GM12878 (cell line): ENCODE results near the gene ZNF684. TPM values are rescaled to one million over a fixed set of nuclear protein-coding genes. Genes with fewer than 3 reads are reported as not detected.

ENCODE experiments used
- ATAC-seq: fragments of 200-7000 bp; cut with Tn5 transposase; 3 replicates; pipeline ENCODE4 v1.9.1; 2020; ENCODE audit warnings: mild to moderate bottlenecking, moderate library complexity
- BruUV-seq: library from RNA; stranded (reverse); fragments of 400-500 nt; replicated peaks from 2 replicates; lab custom pipeline; 2021; lab: Mats Ljungman, UMichigan
- CTCF ChIA-PET: fragments of 300-600 bp; sonication (Branson Sonifier 250); formaldehyde crosslinking; extraction: SDS; loops from one replicate; lab custom pipeline; 2021; ENCODE audit warnings: inconsistent platforms; lab: Yijun Ruan, JAX
- POLR2A ChIA-PET: fragments of 350-600 bp; formaldehyde crosslinking; extraction: SDS; loops from one replicate; lab custom pipeline; 2021; ENCODE audit warnings: inconsistent platforms; lab: Charles Lee
- RAD21 ChIA-PET: fragments of 300-600 bp; sonication (Branson Sonifier 250); formaldehyde crosslinking; loops from one replicate; lab custom pipeline; 2023; ENCODE audit warnings: antibody characterized with exemption; ENCODE audit not compliant: unreplicated experiment; lab: Charles Lee
- SMC1A ChIA-PET: fragments of 300-600 bp; sonication (Branson Sonifier 250); formaldehyde crosslinking; loops from one replicate; lab custom pipeline; 2023; ENCODE audit not compliant: unreplicated experiment, uncharacterized antibody; lab: Charles Lee
- DNase-seq: peaks from one replicate; pipeline ENCODE4 v3.0.0-alpha.2; 2011; ENCODE audit warnings: low read depth, low spot score
- FAIRE-seq: peaks from 3 replicates; lab custom pipeline; 2011; peaks lifted over from hg19 to GRCh38; lab: Jason Lieb, UNC
- H2AFZ ChIP-seq: 2 replicates; pipeline ENCODE4 v1.6.0; 2011; ENCODE audit warnings: low read depth, low read length, control low read depth; ENCODE audit not compliant: control insufficient read depth
- H3K27ac ChIP-seq: 2 replicates; pipeline ENCODE4 v1.5.1; 2011; ENCODE audit warnings: control low read depth; ENCODE audit not compliant: control insufficient read depth, insufficient read depth
- H3K27me3 ChIP-seq, 2 experiments: replicated peaks in 1 of 2; 2 replicates each; pipeline versions ENCODE4 v1.6.0 to v1.6.1; 2011; ENCODE audit warnings: low read length in 1 of 2; ENCODE audit not compliant: control insufficient read depth in 2 of 2, insufficient read depth in 2 of 2
- H3K36me3 ChIP-seq, 2 experiments: 2 replicates each; pipeline ENCODE4 v1.5.1; 2011; ENCODE audit warnings: low read length in 1 of 2; ENCODE audit not compliant: control insufficient read depth in 2 of 2, insufficient read depth in 2 of 2
- H3K4me1 ChIP-seq: 2 replicates; pipeline ENCODE4 v1.6.1; 2011; ENCODE audit warnings: mild to moderate bottlenecking, low read length, moderate library complexity, mixed read lengths; ENCODE audit not compliant: control insufficient read depth, insufficient read depth
- H3K4me2 ChIP-seq: 2 replicates; pipeline ENCODE4 v1.6.0; 2011; ENCODE audit warnings: control low read depth; ENCODE audit not compliant: control insufficient read depth, insufficient read depth
- H3K4me3 ChIP-seq: fragments of 200-600 bp; sonication (generic); 2 replicates; pipeline ENCODE4 v1.5.1; 2016
- H3K79me2 ChIP-seq: 2 replicates; pipeline ENCODE4 v1.6.0; 2011; ENCODE audit warnings: low read length; ENCODE audit not compliant: control insufficient read depth, insufficient read depth
- H3K9ac ChIP-seq: 2 replicates; pipeline ENCODE4 v1.8.0; 2011; ENCODE audit warnings: low read length, control low read depth, mixed read lengths; ENCODE audit not compliant: control insufficient read depth, insufficient read depth
- H3K9me3 ChIP-seq: replicated peaks from 3 replicates; pipeline ENCODE4 v1.5.1; 2011; ENCODE audit warnings: mild to moderate bottlenecking, low read length; ENCODE audit not compliant: control insufficient read depth, insufficient read depth
- H4K20me1 ChIP-seq: 2 replicates; pipeline ENCODE4 v1.6.0; 2011; ENCODE audit not compliant: control insufficient read depth, insufficient read depth
- CHD4 ChIP-seq: fragments of 200-600 bp; sonication (generic); IDR thresholded peaks from 2 replicates; pipeline ENCODE4 v1.6.1; 2016; ENCODE audit warnings: mild to moderate bottlenecking
- KDM1A ChIP-seq: fragments of 200-600 bp; sonication (generic); IDR thresholded peaks from 2 replicates; pipeline ENCODE4 v1.6.1; 2016; ENCODE audit warnings: borderline replicate concordance
- MEF2B ChIP-seq: fragments of 450-650 bp; IDR thresholded peaks from 2 replicates; pipeline ENCODE4 v1.6.1; 2018; ENCODE audit warnings: mild to moderate bottlenecking, moderate library complexity; ENCODE audit not compliant: partially characterized antibody, poor library complexity, severe bottlenecking
- RAD21 ChIP-seq: IDR thresholded peaks from 2 replicates; pipeline ENCODE4 v1.6.1; 2011; ENCODE audit warnings: mild to moderate bottlenecking, low read depth, low read length, moderate library complexity; ENCODE audit not compliant: insufficient read depth
- RUNX3 ChIP-seq: IDR thresholded peaks from 2 replicates; pipeline ENCODE4 v1.6.1; 2012; ENCODE audit warnings: low read length, inconsistent platforms
- SIN3A ChIP-seq: IDR thresholded peaks from 2 replicates; pipeline ENCODE4 v1.6.1; 2012; ENCODE audit warnings: low read depth, low read length, improper control_type of control experiment
- SMC3 ChIP-seq: IDR thresholded peaks from 2 replicates; pipeline ENCODE4 v1.6.1; 2011; ENCODE audit warnings: low read length, improper control_type of control experiment, borderline replicate concordance
- SRF ChIP-seq, 2 experiments: IDR thresholded peaks; 2 replicates each; pipeline ENCODE4 v1.6.1; 2011; ENCODE audit warnings: low read depth in 2 of 2, low read length in 2 of 2, mild to moderate bottlenecking in 1 of 2, moderate library complexity in 1 of 2
- TBL1XR1 ChIP-seq: IDR thresholded peaks from 2 replicates; pipeline ENCODE4 v1.6.1; 2012; ENCODE audit warnings: low read depth, low read length, improper control_type of control experiment
- WRNIP1 ChIP-seq: IDR thresholded peaks from 2 replicates; pipeline ENCODE4 v1.6.1; 2011; ENCODE audit warnings: low read depth, low read length, improper control_type of control experiment, borderline replicate concordance
- ZNF24 ChIP-seq: fragments of 450-650 bp; IDR thresholded peaks from 2 replicates; pipeline ENCODE4 v1.6.1; 2017; ENCODE audit warnings: antibody characterized with exemption, mild to moderate bottlenecking
- ZZZ3 ChIP-seq: IDR thresholded peaks from 2 replicates; pipeline ENCODE4 v1.6.1; 2011; ENCODE audit warnings: low read depth; ENCODE audit not compliant: control insufficient read depth, insufficient read length
- in situ Hi-C: fragments of 300-500 bp; cut with MboI; formaldehyde crosslinking; loops from 9 replicates; pipeline ENCODE4 v1.14.3; 2018; ENCODE audit warnings: mixed read lengths
- intact Hi-C: fragments of 100-400 bp; cut with micrococcal nuclease; formaldehyde crosslinking; loops from one replicate; pipeline ENCODE4 v1.14.2; 2022; ENCODE audit not compliant: unreplicated experiment
- polyA plus RNA-seq, 11 experiments: library from polyadenylated mRNA; depleted of rRNA in 4 of 11; unstranded in 6 of 11; stranded (reverse) in 5 of 11; fragments of >200 nt; fragmentation: Nextera tagmentation in 4 of 11; fragmentation: Illumina TruSeq in 1 of 11; extraction: Ambion mirVana in 4 of 11; extraction: Trizol in 1 of 11; gene quantifications; 1 replicate in 1 of 11; 2 replicates in 10 of 11; pipeline versions ENCODE4 v1.2.1 to v1.2.3, GENCODE V29; 2011 to 2016; ENCODE audit warnings: inconsistent platforms in 2 of 11, missing spikeins in 2 of 11, low read depth in 1 of 11
- total RNA-seq, 4 experiments: library from RNA; depleted of rRNA in 3 of 4; stranded (reverse); fragments of >200 nt in 3 of 4; fragmentation: Illumina TruSeq in 1 of 4; extraction: Trizol in 1 of 4; gene quantifications; 2 replicates each; pipeline versions ENCODE4 v1.2.1 to v1.2.3, GENCODE V29; 2013 to 2021
- TF ChIP-seq, protein P1 (sequence below), 3 experiments: IDR thresholded peaks in 2 of 3; conservative IDR thresholded peaks in 1 of 3; 2 replicates each; pipeline ENCODE4 v1.5.1; 2011; ENCODE audit warnings: low read depth in 3 of 3, low read length in 3 of 3, mild to moderate bottlenecking in 3 of 3, control low read depth in 2 of 3, moderate library complexity in 2 of 3, inconsistent platforms in 1 of 3, mixed read lengths in 1 of 3; ENCODE audit not compliant: control insufficient read depth in 2 of 3, insufficient read depth in 1 of 3; ENCODE audit errors: extremely low read depth in 1 of 3

Gene ZNF684
- total and polyA plus RNA-seq, 10 of the 15 experiments (the other 5 are each of a cell fraction or from before 2014, with no cell fraction given): 3.8 to 6.8 (median 6.0) TPM

DNA sequence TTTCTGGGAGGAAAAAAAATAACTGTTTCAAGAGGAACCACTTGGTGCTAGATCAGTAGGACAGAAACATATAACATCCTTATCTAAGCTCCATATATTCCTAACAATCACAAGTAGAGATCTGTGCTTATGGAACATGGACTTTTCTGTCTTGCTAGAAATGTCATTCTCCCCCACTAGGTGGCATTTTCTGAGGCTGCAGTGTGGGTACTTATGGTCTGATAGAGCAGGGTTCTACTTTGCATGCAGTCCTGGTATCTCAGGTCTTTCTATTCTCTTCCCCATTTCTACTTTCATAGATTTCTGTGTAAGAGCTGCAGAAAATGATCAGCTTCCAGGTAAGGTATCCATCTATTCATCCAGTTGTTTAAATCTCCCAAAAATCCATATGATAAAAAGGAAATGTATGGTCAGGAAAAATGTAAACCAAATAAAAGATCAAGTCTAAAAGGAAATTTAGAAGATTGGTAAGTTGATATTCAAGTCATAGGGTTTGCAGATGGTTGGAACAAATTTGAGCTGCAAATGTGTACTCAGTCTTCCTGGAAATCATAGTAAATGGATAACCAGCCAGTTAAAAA is 1.5 kb downstream of the ZNF684 start:
- Histone ChIP-seq H3K4me1 (peaks cover 6% of the 10 kb centered on the region), H3K79me2 (peaks cover 3% of the 10 kb centered on the region), H3K36me3 (no peaks in the 10 kb centered on the region), H3K4me3 (peak overlapping the region; percentile 71; the same call in 1 of the 2 replicates), H4K20me1 (no peaks in the 10 kb centered on the region), H2AFZ (no peak overlapping the region), H3K27me3 (no peaks in the 10 kb centered on the region), H3K27ac (no peak overlapping the region), H3K9me3 (no peaks in the 10 kb centered on the region; the same call in 2 of the 3 replicates), H3K4me2 (peak overlapping the region; percentile 99), H3K9ac (no peak overlapping the region; the same call in 1 of the 2 replicates)
- peak; percentile 45 for DNase-seq
- ATAC-seq: peak; percentile 80
- peak; percentile 77 for FAIRE-seq
- in situ Hi-C loops: no loop called here
- TF ChIP-seq, protein P1, sequence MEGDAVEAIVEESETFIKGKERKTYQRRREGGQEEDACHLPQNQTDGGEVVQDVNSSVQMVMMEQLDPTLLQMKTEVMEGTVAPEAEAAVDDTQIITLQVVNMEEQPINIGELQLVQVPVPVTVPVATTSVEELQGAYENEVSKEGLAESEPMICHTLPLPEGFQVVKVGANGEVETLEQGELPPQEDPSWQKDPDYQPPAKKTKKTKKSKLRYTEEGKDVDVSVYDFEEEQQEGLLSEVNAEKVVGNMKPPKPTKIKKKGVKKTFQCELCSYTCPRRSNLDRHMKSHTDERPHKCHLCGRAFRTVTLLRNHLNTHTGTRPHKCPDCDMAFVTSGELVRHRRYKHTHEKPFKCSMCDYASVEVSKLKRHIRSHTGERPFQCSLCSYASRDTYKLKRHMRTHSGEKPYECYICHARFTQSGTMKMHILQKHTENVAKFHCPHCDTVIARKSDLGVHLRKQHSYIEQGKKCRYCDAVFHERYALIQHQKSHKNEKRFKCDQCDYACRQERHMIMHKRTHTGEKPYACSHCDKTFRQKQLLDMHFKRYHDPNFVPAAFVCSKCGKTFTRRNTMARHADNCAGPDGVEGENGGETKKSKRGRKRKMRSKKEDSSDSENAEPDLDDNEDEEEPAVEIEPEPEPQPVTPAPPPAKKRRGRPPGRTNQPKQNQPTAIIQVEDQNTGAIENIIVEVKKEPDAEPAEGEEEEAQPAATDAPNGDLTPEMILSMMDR (IDR thresholded peaks at IDR 0.05 in 2 of 3, conservative IDR thresholded peaks at IDR 0.05 in 1 of 3; ENCODE audit: control insufficient read depth in 2 of 3, extremely low read depth in 1 of 3, insufficient read depth in 1 of 3, low read depth in 3 of 3, low read length in 3 of 3): peak; percentile 65 to 75 (median 74)
- no peak for TF ChIP-seq SIN3A
- no peak for TF ChIP-seq SRF (IDR thresholded peaks at IDR 0.05; ENCODE audit: low read depth in 2 of 2, low read length in 2 of 2)
- no peak for TF ChIP-seq TBL1XR1
- no peak for TF ChIP-seq ZNF24
- TF ChIP-seq MEF2B: no peak
- no peak for TF ChIP-seq WRNIP1
- peak; percentile 63 for TF ChIP-seq SMC3
- peak; percentile 34; the same call in 1 of the 2 replicates for TF ChIP-seq RUNX3
- TF ChIP-seq CHD4: no peak
- peak; percentile 52 for TF ChIP-seq RAD21
- no peak for TF ChIP-seq ZZZ3
- TF ChIP-seq KDM1A: no peak
- ChIA-PET RAD21 (interaction anchor here (0.6 to 2.1 kb wide), 12 partner anchors 24 to 418 kb away, joined by 3 to 10 read pairs (median 5); partner anchors contain the start of genes EXO5, NFYC and ZFP69B), SMC1A (interaction anchor here (0.6 to 2.3 kb wide), 31 partner anchors 8 to 564 kb away, joined by 3 to 9 read pairs (median 4); partner anchors contain the start of genes EXO5, SMAP2 and ZFP69B), CTCF (interaction anchor here (0.5 to 3.4 kb wide), 61 partner anchors 10 to 1162 kb away, joined by 3 to 38 read pairs (median 6); partner anchors contain the start of genes EXO5, NFYC, ZFP69 and ZFP69B), POLR2A (interaction anchor here (1.0 to 1.6 kb wide), 3 partner anchors 82 to 371 kb away, joined by 3 to 4 read pairs (median 3); partner anchors contain the start of genes NFYC and ZFP69B)
- intact Hi-C loops: loop anchor here (2.0 to 5.0 kb wide), 2 partner anchors 318 to 419 kb away; no protein-coding TSS in a partner anchor
- no TSS peak for BruUV-seq
